ENCODE measurements around the gene GLUD1.

The GLUD1 gene

DNA sequence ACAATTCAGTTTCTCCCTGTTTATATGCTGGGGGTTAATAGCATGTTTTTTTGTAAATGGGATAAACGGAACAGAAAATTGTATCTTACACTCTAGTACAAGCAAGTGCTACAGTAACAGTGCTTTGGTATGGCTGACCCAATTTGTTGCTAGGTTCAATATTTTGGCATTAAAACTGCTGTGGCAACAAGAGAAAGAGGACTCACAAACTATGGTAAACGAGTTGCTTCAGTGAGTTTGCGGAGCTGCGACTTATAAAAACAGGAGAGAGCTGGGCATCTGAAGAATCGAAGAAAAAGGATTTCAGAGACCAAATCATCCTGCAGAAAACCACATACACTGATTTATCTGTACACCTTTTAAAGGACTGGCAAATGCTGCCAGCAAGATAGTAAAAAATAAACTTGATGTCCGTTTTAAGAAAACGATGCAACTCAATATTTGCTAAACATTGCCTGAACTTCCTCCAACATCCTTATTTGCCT is 2.2 kb downstream of the GLUD1 start:
- Histone ChIP-seq H3K4me1 (ENCODE audit: control insufficient read depth, insufficient read depth, low read length) (peaks cover 15% of the 10 kb centered on the region; the same call in 1 of the 2 replicates), H3K27ac (ENCODE audit: extremely low read depth, low read depth, low read length) (no peak overlapping the region), H3K36me3 (ENCODE audit: control insufficient read depth in 2 of 2, insufficient read depth in 1 of 2, low read length in 2 of 2) (peaks cover 4 to 16% of the 10 kb centered on the region in 2 experiments; a peak in 2 of 3 replicates), H3K9me3 (ENCODE audit: control insufficient read depth, insufficient read depth, low read depth, low read length) (no peaks in the 10 kb centered on the region), H3K4me3 (ENCODE audit: low read depth, low read length) (peak overlapping the region; percentile 61)
- ChIA-PET POLR2A (interaction anchor here (1.4 kb wide), 1 partner anchor 335 kb away, joined by 4 read pairs; no protein-coding TSS in a partner anchor), CTCF (interaction anchor here (0.8 to 1.6 kb wide), 3 partner anchors 10 to 450 kb away, joined by 3 to 5 read pairs (median 3); no protein-coding TSS in a partner anchor)
- no peak for TF ChIP-seq YY1 (tag by site-specific recombination; IDR thresholded peaks at IDR 0.05)
- 0 out of 2 replicates have a peak, but pooled peaks have one; percentile 9 for TF ChIP-seq SCRT2 (tag by site-specific recombination; IDR thresholded peaks at IDR 0.05)
- TF ChIP-seq, protein P1, sequence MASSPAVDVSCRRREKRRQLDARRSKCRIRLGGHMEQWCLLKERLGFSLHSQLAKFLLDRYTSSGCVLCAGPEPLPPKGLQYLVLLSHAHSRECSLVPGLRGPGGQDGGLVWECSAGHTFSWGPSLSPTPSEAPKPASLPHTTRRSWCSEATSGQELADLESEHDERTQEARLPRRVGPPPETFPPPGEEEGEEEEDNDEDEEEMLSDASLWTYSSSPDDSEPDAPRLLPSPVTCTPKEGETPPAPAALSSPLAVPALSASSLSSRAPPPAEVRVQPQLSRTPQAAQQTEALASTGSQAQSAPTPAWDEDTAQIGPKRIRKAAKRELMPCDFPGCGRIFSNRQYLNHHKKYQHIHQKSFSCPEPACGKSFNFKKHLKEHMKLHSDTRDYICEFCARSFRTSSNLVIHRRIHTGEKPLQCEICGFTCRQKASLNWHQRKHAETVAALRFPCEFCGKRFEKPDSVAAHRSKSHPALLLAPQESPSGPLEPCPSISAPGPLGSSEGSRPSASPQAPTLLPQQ (tag by site-specific recombination; IDR thresholded peaks at IDR 0.05), result peak; percentile 42; the same call in 1 of the 2 replicates
- peak; percentile 85 for TF ChIP-seq ZBTB17 (tag by site-specific recombination; IDR thresholded peaks at IDR 0.05)
- 0 out of 2 replicates have a peak, but pooled peaks have one; percentile 47 for TF ChIP-seq TRIM28 (IDR thresholded peaks at IDR 0.05; ENCODE audit: borderline replicate concordance, low read length)
- peak; percentile 52 for TF ChIP-seq ZFP69B (tag by site-specific recombination; IDR thresholded peaks at IDR 0.05)

DNA sequence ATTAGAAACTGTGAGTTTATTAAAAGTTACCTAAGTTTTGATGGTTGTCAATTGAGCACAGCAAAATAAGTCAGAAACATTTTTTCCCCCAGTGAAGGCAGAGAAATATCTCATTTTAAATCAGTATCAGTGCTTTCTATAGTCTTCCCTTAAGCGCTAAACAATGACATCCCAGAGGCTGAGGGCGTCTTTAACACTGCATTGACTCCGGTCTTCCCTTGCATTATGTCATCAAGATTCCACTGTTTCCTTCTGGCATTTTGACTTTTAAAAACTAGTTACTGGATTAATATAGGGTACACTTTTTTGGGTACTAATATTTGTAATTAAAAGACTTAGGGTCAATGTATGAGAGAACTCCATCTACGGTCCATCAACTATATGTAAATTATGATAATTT is 3.9 kb downstream of the GLUD1 start:
- no peaks in the 10 kb centered on the region for H3K9me3 ChIP-seq (ENCODE audit: control insufficient read depth, insufficient read depth, low read depth, low read length)
- no peak overlapping the region for H3K27ac ChIP-seq (ENCODE audit: extremely low read depth, low read depth, low read length)
- H3K4me1 ChIP-seq (ENCODE audit: control insufficient read depth, insufficient read depth, low read length), result peaks cover 15% of the 10 kb centered on the region; the same call in 1 of the 2 replicates
- TF ChIP-seq ZNF26 (tag by site-specific recombination; IDR thresholded peaks at IDR 0.05), result no peak
- TF ChIP-seq, protein P2, sequence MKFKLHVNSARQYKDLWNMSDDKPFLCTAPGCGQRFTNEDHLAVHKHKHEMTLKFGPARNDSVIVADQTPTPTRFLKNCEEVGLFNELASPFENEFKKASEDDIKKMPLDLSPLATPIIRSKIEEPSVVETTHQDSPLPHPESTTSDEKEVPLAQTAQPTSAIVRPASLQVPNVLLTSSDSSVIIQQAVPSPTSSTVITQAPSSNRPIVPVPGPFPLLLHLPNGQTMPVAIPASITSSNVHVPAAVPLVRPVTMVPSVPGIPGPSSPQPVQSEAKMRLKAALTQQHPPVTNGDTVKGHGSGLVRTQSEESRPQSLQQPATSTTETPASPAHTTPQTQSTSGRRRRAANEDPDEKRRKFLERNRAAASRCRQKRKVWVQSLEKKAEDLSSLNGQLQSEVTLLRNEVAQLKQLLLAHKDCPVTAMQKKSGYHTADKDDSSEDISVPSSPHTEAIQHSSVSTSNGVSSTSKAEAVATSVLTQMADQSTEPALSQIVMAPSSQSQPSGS (tag by site-specific recombination; IDR thresholded peaks at IDR 0.05; ENCODE audit: low read depth), result peak; percentile 68
- no peak for TF ChIP-seq ZNF132 (tag by site-specific recombination; IDR thresholded peaks at IDR 0.05; ENCODE audit: borderline replicate concordance)
- no peak for TF ChIP-seq ZNF394 (tag by site-specific recombination; IDR thresholded peaks at IDR 0.05; ENCODE audit: borderline replicate concordance)
- TF ChIP-seq ZNF610 (tag by site-specific recombination; IDR thresholded peaks at IDR 0.05; ENCODE audit: borderline replicate concordance), result no peak
- ChIA-PET POLR2A (no interaction called here), CTCF (no interaction called here)
- peaks cover 0 to 18% of the 10 kb centered on the region in 2 experiments; a peak in 1 of 3 replicates for H3K36me3 ChIP-seq (ENCODE audit: control insufficient read depth in 2 of 2, insufficient read depth in 1 of 2, low read length in 2 of 2)
- no peak overlapping the region for H3K4me3 ChIP-seq (ENCODE audit: low read depth, low read length)

DNA sequence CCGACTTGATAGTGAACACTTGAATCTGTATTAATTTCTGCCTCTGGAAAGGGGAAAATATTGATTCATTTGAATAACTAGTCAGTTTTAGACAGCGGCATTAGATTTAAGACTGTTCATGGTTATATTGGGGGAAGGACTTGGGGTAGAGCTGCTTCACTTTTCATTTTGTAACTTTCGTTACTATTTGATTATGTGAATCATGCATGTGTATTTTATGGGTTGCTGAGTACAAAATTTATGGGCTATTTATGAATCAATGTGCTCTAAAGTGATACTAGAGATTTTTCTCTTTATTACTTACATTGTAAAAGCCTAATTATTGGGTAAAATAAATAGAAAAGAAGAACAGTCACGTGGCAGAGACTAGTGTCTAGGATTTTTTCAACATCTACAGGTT is 4.9 kb downstream of the GLUD1 start:
- ChIA-PET POLR2A (no interaction called here), CTCF (interaction anchor here (0.9 kb wide), 1 partner anchor 150 kb away, joined by 3 read pairs; no protein-coding TSS in a partner anchor)
- H3K36me3 ChIP-seq (ENCODE audit: control insufficient read depth in 2 of 2, insufficient read depth in 1 of 2, low read length in 2 of 2), result peaks cover 0 to 18% of the 10 kb centered on the region in 2 experiments; a peak in 1 of 3 replicates
- H3K9me3 ChIP-seq (ENCODE audit: control insufficient read depth, insufficient read depth, low read depth, low read length), result no peaks in the 10 kb centered on the region
- peaks cover 15% of the 10 kb centered on the region; the same call in 1 of the 2 replicates for H3K4me1 ChIP-seq (ENCODE audit: control insufficient read depth, insufficient read depth, low read length)
- TF ChIP-seq GLIS1 (tag by site-specific recombination; IDR thresholded peaks at IDR 0.05) (no peak), PRDM6 (tag by site-specific recombination; IDR thresholded peaks at IDR 0.05) (peak; percentile 56; the same call in 1 of the 2 replicates)
- no peak overlapping the region for H3K4me3 ChIP-seq (ENCODE audit: low read depth, low read length)
- H3K27ac ChIP-seq (ENCODE audit: extremely low read depth, low read depth, low read length), result no peak overlapping the region
